NCI-H345 treated with DMSO at 0.1 percent for 48 hours (cell line): Measurements from ENCODE around the gene KCNC3.

ENCODE experiments used
- DNase-seq: peaks from one replicate; lab custom pipeline; 2025; ENCODE audit not compliant: unreplicated experiment; lab: John Stamatoyannopoulos, UW

KCNC3 gene

DNA sequence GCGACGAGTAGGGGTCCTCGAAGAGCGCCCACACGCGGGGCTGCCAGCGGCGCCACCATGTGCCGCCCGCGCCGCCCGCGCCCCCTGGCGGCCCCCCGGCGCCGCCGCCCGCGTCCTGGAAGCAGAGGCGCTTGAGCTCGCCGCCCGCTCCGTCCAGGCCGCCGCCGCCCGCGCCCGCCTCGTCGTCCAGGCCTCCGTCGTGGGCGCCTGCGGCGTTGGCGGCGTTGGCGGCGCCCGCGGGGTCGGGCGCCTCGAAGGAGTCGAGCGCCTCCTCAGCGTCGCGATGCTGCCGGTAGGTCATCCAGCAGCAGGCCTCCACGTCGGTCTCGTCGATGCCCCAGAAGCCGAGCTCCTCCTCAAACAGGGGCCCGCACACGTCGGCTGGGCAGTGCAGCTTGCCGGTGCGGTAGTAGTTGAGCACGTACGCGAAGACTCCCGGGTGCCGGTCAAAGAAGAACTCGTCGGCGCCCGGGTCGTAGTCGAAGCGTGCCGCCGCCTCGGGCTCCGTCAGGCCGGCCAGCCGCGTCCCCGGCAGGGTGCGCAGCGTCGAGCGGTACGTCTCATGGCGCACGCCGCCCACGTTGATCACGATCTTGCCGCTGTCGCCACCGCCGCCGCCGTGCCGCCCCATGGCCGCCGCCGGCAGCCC, 829 bp downstream of the KCNC3 start:
- no peak for DNase-seq

DNA sequence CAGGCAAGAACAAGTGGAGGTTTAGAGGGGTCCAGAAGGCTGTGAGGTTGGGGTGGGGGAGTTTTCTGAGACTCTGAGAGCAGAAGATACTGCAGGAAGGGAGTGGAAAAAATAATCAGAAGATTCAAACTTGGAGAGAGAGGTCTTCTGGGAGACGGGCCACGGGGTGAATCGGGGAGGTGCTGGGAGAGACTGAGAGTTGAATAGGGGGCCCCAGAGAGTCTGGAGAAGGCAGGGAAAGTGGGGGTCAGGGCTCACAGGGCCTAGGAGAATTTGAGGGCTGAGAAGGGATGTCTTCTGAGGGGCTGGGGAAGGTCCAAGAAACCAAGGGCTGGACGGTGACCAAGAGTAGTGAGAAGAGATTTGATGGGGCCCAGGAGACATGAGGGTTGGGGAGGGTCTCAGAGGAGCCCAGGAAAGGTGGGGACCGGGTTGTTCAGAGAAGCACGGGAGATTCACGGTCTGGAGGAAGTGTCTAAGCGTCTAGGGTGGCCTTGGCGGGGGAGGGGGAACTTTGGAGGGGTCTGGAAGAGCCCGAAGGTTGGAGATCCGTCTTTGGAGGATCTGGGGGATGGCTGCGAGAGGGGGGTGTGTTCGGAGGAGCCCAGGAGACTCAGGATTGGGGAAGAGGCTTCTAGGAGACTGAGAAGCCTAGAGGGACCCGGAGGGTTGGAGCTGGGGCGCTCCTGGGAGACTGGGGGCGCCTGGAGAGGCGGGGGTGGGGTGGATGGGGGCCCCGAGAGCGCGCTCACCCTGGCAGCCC, 1.5 kb downstream of the KCNC3 start:
- no peak for DNase-seq

DNA sequence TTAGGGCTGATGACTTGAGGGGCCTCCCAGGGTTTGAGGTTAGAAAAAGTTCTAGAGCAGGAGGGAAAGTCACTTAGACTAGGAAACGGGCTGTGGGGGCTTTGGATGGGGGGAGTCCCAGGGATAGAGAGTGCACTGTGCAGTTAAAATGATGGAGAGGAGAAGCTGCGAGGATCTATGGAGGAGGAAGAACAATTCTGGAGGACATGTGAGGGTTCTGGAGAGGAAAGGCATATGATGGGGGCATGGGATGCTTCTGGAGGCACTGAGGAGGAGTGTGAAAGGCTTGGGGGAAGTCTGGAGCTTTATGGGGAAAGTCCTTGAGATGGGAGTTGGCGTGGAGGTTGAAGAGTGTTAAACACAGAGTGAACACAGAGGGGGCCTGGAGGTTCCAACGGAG, 2.2 kb downstream of the KCNC3 start:
- no peak for DNase-seq

DNA sequence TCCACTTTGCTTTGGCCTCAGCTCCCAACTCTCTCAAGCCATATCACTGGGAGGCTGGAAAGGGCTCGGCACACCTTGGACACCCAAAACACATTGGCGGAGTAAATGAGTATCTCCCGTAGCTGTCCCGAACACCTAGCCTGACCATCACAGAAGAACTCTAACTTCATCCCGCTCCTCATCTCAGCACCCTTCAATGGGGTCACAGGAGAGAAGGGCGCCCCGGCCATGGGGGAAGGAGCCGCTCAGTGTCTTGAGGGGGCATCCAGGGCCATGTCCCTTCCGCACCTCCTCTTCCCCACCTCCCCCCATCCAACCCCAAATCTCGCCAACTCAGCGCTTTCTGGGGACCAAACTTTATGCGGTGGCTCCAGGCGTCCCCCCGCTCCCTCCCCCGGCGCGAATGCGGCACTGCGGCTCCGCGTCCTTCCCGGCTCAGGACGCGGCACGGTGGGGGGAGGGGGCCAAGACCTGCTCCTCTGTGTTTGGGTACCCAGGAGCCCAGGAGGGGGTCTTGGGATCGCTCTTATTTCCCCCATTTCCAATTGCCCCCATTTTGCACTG, 3.0 kb downstream of the KCNC3 start:
- DNase-seq, result no peak

DNA sequence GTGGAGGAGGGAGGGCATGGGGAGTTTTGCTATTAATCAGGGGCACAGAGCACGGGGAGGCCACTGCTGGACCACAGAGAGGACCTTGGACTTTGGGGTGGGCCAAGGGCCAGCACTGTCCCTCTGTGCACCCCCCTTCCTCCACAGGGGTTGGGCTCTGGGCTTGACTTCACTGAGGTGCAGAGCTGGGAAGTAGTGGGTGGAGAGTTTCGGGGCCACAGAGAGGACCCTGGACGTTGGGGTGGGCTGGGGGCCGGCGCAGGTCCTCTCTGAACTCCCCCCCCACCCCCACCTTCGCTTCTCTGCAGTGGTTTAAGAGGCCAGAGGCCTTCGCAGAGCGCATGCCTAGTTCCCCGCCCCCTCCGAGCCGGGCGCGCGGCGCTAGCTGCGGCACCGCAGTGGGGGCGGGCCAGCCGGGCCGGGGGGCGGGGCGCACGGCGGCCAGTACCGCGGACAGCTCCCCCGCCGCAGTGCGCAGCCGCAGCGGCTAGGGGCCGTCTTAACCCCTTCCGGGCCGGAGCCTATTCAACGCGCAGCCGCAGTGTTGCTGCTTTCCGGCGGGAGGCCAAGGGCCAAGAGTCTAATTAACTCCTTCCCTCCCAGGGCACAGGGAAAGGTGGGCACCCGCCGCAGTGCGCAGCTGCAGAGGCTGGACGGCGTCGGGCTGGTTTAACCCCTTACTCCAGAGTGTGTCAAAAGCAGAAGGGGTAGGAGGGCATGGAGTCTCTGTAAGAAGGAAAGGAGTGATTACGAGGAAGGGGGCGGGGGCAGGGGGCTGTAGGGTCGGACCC, 3.7 kb downstream of the KCNC3 start:
- DNase-seq, result peak; percentile 59

DNA sequence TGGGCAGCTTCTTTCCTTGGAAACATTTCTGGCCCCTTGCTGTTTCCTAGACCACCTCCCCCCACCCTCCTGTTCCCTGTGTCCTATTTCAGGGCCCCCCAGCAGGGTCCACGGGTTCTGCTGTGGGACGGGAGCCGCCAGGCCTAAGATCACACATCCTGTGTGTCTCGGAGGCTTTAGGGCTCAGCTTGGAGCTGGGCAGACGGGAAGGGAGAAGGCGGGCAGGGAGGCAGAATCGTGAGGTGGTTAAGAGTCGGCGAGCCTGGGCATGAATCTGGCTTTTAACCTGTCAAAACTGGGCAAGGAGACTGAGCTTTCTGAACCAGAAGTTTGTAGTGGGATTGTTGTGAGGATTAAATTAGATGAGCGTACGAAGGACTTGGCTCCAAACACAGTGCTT, 4.8 kb downstream of the KCNC3 start:
- DNase-seq, result no peak

DNA sequence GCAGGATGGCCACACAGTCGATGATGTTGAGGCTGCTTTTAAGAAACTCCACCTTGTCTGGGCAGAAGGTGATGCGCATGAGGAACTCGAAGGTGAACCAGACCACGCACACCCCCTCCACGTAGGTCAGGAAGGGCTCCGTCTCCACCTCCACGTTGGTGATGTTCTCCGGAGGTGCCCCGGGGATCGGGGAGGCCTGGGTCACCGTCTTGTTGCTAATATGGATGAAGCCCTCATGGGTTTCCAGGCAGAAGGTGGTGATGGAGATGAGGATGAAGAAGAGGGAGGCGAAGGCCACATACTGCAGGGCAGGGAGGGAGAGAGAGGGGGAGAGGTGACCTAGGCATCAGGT, 5.4 kb downstream of the KCNC3 start:
- DNase-seq, result no peak

DNA sequence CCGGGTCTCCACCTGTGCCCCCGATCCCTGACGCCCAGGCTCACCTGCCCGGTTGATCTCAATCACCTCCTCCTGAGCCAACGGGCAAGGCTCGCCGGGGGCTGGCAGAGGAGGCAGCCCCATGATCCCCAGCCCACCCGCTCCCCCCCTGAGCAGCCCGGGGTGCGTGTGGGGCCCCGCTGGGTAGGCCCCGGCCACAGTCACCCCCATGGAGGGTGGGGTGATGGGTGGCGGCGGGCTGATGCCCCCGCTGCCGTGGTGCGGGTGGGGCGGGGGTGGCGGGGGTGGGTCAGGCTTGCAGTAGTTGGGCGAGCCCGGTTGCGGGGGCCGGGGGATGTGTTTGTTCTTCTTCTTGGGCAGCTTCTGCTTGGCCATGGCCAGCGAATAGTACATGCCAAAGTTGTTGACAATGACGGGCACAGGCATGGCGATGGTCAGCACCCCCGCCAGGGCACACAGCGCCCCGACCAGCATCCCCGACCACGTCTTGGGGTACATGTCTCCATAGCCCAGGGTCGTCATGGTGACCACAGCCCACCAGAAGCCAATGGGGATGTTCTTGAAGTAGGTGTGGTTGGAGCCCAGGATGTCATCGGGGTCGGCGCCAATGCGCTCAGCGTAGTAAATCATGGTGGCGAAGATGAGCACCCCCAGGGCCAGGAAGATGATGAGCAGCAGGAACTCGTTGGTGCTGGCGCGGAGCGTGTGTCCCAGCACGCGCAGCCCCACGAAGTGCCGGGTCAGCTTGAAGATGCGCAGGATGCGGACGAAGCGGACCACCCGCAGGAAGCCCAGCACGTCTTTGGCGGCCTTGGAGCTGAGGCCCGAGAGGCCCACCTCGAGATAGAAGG, 6.0 kb downstream of the KCNC3 start:
- no peak for DNase-seq

DNA sequence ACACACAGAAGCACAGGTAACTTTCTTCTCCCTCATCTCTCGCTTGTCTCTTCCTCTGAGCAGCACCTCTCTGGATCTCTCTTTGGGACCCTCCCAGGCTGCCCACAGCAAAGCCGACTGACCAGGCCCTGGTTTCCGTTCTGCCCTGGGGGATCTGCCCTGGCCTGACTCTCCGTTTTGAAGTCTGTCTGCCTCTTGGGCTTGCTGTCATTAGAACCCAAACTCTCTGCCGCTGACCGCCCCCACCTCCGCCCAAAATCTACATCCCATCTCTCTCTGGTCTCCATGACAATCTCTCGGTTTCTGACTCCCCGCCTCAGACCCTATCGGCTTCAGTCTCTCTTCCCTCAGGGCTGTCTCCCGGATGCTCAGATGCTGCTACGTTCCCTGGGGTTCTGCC, 6.9 kb downstream of the KCNC3 start:
- no peak for DNase-seq

DNA sequence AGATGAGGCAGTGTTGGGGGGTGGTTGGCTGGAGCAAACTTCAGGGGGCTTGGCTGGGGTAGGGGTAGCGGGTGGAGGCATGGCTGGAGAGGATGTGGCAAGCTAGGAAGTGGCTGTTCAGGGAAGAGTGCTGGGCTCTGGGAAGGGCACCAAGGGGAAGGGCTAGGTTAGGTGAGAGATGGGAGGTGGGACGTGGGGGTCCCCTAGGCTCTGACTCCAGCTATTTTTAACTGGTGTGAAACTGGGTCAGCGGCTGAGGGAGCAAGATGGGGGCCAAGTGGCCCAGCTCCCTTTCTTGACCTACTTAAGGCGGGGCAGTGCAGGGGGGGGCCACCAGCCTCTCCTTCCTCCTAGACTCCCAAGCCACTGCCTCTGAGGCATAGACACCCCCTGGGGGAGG, 7.3 kb downstream of the KCNC3 start:
- DNase-seq, result no peak

DNA sequence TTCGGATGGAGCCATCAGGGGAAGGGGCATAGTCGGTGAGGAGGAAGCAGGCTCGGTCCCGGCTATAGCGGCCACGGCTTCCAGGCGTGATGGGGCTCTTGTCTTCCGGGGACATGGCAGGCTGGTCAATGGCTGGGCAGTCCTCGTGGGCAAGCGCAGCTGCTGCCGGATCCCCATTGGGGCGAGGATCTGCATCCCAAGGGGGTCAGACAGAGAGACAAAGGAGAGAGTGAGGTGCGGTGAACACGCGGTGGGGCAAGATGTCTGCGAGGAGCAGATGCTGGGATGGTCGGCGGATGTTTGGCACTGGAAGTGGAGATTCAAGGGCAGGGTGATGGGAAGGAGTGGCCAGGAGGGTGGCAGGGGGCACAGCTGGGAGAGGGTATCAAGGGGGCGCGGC, 8.6 kb downstream of the KCNC3 start:
- DNase-seq, result no peak

DNA sequence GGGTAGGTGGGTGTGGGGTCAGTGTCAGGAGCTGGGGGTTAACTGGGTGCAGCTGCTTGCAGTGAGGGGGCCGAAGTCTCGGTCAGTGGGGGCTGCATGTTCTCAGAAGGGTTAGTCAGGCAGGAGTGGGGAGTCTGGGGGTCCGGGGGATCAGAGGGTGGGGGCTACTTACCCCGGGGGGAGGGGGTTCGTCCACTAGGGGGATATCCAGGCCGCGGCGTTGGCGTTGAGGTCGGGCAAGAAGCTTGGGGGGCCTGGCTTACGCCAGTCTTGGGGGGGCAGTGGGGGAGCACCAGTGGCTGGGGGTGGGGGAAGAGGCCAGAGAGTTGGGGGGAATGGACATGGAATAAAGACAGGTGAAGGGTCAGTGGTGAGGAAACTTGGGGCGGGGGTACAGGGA, 9.1 kb downstream of the KCNC3 start:
- no peak for DNase-seq

DNA sequence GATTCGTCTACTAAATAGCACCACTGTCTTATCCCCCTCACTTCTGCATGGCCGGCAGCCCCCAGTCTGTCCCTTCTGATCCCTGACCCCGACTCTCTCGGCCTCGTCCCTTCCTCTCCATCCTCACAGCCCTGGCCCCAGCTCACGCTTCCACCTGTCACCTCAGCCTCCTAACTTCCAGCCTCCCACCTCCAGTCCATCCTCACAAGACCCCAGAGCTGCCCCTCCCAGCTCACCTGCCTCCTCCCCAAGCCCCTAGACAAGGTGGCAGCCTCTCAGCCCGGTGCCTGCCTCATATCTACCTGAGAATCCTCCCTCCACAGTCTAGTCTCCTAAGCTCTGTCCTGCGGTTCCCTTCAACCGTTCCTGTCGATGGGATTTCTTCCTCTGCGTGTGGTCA, 10.0 kb downstream of the KCNC3 start:
- DNase-seq, result no peak

DNA sequence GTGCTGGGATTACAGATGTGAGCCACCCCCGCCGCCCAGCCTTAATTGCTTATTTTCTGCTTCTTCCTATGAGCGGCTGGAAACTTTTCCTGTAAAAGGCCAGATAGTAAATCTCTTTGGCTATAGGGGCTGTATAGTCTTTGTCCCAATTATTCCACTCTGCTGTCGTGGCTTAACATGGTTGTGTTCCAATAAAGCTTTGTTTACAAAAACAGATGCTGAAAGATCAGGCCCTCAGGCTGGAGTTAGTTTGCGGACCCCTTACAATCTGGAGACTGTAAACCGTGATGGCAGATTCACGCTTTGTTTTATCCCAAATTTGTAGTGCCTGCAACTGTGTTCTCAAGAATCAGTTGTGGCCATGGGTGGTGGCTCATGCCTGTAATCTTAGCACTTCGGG, 10.7 kb downstream of the KCNC3 start:
- no peak for DNase-seq

DNA sequence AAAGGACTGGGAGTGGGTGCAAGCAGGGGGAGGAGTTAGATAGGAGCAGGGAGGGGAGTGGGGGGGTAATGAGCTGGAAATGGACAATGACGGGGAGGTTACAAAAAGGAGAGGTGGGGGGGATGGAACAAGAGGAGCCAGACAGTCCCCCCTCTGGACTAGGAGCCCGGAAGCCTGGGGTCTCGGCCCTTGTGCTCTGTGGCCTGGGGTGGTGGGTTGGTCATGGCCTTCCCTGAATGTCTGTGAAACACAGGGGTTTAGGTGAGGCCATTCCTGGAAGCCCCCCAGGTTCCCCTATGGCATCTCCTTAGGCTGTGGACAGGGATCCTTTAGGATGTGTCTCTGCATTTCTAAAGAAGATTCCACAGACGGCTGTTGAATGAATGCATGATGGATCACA, 12.1 kb downstream of the KCNC3 start:
- DNase-seq, result no peak

DNA sequence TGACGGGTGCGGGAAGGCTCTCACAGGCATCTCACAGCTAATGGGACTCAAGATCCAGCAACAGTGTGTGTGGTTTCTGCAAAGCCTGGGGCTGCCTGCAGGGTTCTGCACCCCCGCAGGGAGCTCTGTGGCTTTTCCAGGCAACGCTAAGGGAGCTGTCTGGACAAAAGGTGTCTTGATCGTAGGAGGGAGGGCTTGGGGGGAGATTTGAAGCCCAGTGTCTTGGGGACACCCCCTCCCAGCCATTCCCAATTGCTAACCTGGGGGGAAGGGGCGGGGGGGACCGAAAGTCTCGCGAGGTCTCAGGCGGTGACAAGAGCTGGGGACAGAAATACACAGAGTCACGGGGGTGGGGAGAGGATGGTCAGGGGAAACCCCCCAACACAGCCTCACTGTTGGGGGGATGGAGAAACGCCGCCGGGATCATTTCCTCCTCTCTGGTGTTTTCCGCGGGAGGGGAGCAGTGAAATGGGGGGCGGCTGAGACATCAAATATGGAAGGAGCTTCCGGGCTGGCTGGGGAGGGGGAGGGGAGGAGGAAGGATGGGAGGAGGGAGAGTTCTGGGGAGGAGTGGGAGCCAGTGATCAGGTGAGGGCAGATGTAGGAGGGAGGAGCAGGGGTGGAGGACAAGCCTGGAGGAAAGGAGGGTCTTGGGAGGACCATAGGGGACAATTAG, 13.3 kb downstream of the KCNC3 start:
- no peak for DNase-seq

DNA sequence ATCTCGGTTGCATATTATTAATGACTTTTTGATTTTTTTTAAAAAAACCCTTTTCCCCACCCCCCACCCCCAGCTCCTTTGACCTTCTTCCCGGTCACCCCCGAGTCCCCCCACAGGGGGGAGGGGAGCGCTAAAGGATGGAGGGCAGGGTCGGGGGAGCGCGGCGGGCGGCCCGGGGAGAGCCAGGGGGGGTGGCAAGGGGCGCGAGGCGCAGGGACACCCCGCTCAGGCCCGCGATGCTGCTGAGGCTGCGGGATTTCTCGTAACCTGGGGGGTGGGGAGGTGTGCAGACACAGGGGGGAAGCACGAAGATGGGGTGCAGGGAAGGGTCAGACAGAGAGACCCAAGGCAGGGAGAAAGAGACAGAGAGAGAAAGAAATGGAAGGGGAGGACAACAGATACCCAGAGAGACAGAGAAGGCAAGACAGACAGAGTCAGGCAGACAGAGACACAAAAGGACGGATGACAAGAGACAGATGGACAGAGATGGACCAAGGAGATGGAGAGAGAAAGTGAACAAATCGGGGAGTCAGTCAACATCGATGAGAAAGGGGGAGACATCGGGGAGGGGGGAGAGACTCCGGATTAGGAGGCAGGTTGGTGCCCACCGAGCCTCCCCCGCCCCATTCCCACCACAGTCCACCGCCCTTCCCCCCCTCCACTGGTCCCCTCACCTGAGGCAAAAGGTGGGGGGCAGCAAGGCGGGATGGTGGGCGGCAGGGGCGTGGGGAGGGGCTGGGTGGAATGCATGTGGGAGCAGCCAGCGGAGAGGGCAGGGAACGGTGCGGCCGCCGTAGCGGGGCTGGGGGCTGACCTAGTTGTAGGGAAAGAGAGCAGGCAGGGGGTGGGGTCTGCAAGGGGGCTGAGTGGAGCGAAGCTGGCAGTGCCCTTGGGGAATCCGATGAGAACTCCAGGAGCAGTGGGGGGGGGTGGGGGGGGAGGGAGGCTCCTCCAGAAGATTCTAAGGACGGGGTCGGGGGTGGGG, 14.2 kb downstream of the KCNC3 start:
- DNase-seq, result no peak

DNA sequence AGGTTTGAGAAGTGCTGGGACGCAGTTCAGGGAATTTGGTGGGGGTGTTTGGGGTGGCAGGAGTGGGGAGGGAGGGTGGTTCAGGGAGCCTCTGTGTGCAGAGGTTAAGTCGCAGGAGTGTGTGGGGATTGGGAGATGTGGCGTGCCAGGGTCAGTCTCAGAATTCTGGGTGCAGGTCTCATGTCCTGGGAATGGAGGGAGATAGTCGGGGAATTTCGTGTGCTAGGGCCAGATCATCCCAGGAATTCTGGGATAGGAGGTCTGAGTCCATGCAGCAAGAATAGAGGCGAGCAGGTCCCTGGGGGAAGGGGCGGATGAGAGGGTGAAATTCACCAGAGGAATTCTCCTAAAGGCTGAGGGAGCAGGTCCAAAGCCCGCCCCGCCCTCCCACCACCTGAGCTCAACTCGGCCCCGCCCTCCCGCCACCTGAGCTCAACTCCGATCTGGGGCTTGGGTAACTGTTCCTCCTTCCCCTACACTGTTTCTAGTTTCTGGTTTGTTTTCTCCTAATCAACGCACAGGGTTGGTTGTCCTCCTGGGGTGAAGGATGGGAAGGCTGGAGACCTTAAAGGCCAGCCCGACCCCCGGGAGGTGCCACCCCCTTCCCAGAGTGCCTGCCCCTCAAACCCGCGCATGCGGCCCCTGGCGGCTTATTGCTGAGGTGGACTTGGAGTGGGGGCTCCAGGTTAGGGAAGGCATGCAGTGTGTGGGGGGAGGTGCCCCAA, 15.2 kb downstream of the KCNC3 start:
- no peak for DNase-seq
